ENCODE measurements around the gene FBXL7. TPM values are rescaled to one million over a fixed set of nuclear protein-coding genes. Genes with fewer than 3 reads are reported as not detected.

The FBXL7 gene
- total and polyA plus RNA-seq, 2 of the 8 experiments (the other 6 are each of a cell fraction or from before 2014, with no cell fraction given): 17.7 to 17.8 TPM

GRCh38 chr5:15808577-15808976 is 308.6 kb downstream of the FBXL7 start (continued):
- TF ChIP-seq, protein P1, sequence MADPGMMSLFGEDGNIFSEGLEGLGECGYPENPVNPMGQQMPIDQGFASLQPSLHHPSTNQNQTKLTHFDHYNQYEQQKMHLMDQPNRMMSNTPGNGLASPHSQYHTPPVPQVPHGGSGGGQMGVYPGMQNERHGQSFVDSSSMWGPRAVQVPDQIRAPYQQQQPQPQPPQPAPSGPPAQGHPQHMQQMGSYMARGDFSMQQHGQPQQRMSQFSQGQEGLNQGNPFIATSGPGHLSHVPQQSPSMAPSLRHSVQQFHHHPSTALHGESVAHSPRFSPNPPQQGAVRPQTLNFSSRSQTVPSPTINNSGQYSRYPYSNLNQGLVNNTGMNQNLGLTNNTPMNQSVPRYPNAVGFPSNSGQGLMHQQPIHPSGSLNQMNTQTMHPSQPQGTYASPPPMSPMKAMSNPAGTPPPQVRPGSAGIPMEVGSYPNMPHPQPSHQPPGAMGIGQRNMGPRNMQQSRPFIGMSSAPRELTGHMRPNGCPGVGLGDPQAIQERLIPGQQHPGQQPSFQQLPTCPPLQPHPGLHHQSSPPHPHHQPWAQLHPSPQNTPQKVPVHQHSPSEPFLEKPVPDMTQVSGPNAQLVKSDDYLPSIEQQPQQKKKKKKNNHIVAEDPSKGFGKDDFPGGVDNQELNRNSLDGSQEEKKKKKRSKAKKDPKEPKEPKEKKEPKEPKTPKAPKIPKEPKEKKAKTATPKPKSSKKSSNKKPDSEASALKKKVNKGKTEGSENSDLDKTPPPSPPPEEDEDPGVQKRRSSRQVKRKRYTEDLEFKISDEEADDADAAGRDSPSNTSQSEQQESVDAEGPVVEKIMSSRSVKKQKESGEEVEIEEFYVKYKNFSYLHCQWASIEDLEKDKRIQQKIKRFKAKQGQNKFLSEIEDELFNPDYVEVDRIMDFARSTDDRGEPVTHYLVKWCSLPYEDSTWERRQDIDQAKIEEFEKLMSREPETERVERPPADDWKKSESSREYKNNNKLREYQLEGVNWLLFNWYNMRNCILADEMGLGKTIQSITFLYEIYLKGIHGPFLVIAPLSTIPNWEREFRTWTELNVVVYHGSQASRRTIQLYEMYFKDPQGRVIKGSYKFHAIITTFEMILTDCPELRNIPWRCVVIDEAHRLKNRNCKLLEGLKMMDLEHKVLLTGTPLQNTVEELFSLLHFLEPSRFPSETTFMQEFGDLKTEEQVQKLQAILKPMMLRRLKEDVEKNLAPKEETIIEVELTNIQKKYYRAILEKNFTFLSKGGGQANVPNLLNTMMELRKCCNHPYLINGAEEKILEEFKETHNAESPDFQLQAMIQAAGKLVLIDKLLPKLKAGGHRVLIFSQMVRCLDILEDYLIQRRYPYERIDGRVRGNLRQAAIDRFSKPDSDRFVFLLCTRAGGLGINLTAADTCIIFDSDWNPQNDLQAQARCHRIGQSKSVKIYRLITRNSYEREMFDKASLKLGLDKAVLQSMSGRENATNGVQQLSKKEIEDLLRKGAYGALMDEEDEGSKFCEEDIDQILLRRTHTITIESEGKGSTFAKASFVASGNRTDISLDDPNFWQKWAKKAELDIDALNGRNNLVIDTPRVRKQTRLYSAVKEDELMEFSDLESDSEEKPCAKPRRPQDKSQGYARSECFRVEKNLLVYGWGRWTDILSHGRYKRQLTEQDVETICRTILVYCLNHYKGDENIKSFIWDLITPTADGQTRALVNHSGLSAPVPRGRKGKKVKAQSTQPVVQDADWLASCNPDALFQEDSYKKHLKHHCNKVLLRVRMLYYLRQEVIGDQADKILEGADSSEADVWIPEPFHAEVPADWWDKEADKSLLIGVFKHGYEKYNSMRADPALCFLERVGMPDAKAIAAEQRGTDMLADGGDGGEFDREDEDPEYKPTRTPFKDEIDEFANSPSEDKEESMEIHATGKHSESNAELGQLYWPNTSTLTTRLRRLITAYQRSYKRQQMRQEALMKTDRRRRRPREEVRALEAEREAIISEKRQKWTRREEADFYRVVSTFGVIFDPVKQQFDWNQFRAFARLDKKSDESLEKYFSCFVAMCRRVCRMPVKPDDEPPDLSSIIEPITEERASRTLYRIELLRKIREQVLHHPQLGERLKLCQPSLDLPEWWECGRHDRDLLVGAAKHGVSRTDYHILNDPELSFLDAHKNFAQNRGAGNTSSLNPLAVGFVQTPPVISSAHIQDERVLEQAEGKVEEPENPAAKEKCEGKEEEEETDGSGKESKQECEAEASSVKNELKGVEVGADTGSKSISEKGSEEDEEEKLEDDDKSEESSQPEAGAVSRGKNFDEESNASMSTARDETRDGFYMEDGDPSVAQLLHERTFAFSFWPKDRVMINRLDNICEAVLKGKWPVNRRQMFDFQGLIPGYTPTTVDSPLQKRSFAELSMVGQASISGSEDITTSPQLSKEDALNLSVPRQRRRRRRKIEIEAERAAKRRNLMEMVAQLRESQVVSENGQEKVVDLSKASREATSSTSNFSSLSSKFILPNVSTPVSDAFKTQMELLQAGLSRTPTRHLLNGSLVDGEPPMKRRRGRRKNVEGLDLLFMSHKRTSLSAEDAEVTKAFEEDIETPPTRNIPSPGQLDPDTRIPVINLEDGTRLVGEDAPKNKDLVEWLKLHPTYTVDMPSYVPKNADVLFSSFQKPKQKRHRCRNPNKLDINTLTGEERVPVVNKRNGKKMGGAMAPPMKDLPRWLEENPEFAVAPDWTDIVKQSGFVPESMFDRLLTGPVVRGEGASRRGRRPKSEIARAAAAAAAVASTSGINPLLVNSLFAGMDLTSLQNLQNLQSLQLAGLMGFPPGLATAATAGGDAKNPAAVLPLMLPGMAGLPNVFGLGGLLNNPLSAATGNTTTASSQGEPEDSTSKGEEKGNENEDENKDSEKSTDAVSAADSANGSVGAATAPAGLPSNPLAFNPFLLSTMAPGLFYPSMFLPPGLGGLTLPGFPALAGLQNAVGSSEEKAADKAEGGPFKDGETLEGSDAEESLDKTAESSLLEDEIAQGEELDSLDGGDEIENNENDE (IDR thresholded peaks at IDR 0.05; ENCODE audit: insufficient replicate concordance, low read length): no peak
- TF ChIP-seq SIX5 (IDR thresholded peaks at IDR 0.05; ENCODE audit: low read depth, low read length) (no peak), SP1 (IDR thresholded peaks at IDR 0.05; ENCODE audit: low read depth, low read length) (no peak), ZNF274 (IDR thresholded peaks at IDR 0.05; ENCODE audit: borderline replicate concordance, extremely low read depth, low read length) (no peak)

Data from H1 (cell line).